PFSK-1 (cell line): ENCODE results near the gene OR51V1.

Source experiments
- FOXP2 ChIP-seq: optimal IDR thresholded peaks from 2 replicates; pipeline ENCODE3; 2011; ENCODE audit warnings: borderline replicate concordance, control low read depth, inconsistent platforms; ENCODE audit not compliant: insufficient read depth; ENCODE audit errors: extremely low read length, extremely low read depth
- POLR2AphosphoS5 ChIP-seq: IDR thresholded peaks from 2 replicates; pipeline ENCODE4 v1.6.1; 2012; ENCODE audit warnings: low read depth, mild to moderate bottlenecking, control low read depth, low read length, moderate library complexity
- REST ChIP-seq, 2 experiments: IDR thresholded peaks; 2 replicates each; pipeline versions ENCODE4 v1.6.1 to v1.8.0; 2011 to 2012; ENCODE audit warnings: low read depth in 2 of 2, low read length in 2 of 2, control low read depth in 1 of 2, inconsistent platforms in 1 of 2, mild to moderate bottlenecking in 1 of 2, moderate library complexity in 1 of 2; ENCODE audit not compliant: insufficient read depth in 1 of 2
- SIN3A ChIP-seq: IDR thresholded peaks from 2 replicates; pipeline ENCODE4 v1.6.1; 2012; ENCODE audit warnings: mild to moderate bottlenecking, low read length, moderate library complexity, borderline replicate concordance; ENCODE audit not compliant: insufficient read depth
- TAF1 ChIP-seq: IDR thresholded peaks from 2 replicates; pipeline ENCODE4 v1.6.1; 2012; ENCODE audit warnings: low read length, control low read depth, borderline replicate concordance; ENCODE audit not compliant: insufficient read depth

Gene OR51V1

GRCh38 chr11:5196067-5196466 lies 4.4 kb downstream of the OR51V1 start:
- TF ChIP-seq POLR2AphosphoS5 (no peak), SIN3A (no peak), REST (IDR thresholded peaks at IDR 0.05; ENCODE audit: insufficient read depth in 1 of 2, low read depth in 2 of 2, low read length in 2 of 2) (no peak), TAF1 (no peak), FOXP2 (no peak)

DNA sequence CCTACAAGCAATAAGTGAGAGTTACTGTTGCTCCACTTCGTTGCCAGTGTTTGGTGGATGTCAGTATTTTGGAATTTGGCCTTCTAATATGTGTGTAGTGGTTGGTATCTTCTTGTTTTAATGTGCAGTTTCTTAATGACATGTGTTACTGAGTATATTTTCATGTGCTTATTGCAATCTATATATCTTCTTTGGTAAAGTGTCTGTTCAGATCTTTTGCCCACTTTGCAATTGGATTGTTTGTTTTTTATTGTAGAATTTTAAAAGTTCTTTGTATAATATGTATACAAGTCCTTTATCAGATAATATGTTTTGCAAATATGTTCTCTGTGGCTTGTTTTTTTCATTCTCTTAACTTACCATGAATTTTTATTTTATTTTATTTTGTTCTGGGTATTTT lies 7.7 kb downstream of the OR51V1 start:
- TF ChIP-seq FOXP2 (no peak), SIN3A (no peak), POLR2AphosphoS5 (no peak), REST (IDR thresholded peaks at IDR 0.05; ENCODE audit: insufficient read depth in 1 of 2, low read depth in 2 of 2, low read length in 2 of 2) (no peak), TAF1 (no peak)

- TF ChIP-seq TAF1 (no peak), FOXP2 (no peak), REST (IDR thresholded peaks at IDR 0.05; ENCODE audit: insufficient read depth in 1 of 2, low read depth in 2 of 2, low read length in 2 of 2) (no peak), POLR2AphosphoS5 (no peak), SIN3A (no peak)
Observed at GRCh38 chr11:5188201-5188600, 12.3 kb downstream of the OR51V1 start.

DNA sequence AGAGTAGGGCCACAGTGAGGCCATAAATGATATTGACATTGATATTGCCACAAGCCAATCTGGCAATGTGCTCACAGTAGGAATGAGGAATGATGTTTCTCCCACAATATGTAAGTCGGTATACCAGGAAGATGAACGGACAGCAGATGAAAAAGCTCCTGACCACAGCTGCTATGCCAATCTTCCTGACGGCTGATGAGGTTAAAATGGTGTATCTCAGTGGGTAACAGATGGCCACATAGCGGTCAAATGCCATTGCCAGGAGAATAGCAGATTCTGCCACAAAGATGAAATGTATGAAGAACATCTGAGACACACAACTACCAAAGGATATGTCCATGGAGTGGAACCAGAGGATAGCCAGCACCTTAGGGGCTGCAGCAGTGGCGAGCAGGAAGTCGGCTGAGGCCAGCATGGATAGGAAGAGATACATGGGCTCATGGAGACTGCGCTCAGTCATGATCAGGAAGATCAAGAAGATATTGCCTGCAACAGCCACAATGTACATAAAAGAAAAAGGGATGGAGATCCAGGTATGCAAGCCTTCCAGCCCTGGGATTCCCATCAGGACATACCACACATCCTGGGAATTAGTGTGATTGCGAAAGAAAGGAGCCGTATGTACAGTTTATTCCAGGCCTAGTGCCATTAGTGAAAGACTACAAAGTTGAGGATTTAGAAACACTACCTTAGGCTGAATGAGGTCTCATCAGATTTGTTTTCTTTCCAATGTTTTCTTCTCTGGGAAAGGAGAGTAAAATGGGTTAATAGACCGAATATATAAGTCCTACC lies 22.2 kb downstream of the OR51V1 start:
- TF ChIP-seq REST (IDR thresholded peaks at IDR 0.05; ENCODE audit: insufficient read depth in 1 of 2, low read depth in 2 of 2, low read length in 2 of 2), result no peak
- TF ChIP-seq POLR2AphosphoS5, result no peak
- no peak for TF ChIP-seq FOXP2
- TF ChIP-seq SIN3A, result no peak
- no peak for TF ChIP-seq TAF1

- TF ChIP-seq FOXP2 (no peak), POLR2AphosphoS5 (no peak), REST (IDR thresholded peaks at IDR 0.05; ENCODE audit: insufficient read depth in 1 of 2, low read depth in 2 of 2, low read length in 2 of 2) (no peak), SIN3A (no peak), TAF1 (no peak)
Observed at GRCh38 chr11:5174934-5175333, 25.5 kb downstream of the OR51V1 start.
